Smooth muscle cell (in vitro differentiated cells): Measurements from ENCODE around the gene IGFL4. TPM values are rescaled to one million over a fixed set of nuclear protein-coding genes. Genes with fewer than 3 reads are reported as not detected.
"Not testable (repeated sequence)": the region's sequence is repeated elsewhere in the genome, so short reads cannot be mapped to it uniquely, and the experiment has no call there.

Experiments used
- DNase-seq: peaks from one replicate; lab custom pipeline; 2025; ENCODE audit not compliant: unreplicated experiment; lab: John Stamatoyannopoulos, UW
- H2AFZ ChIP-seq: fragments of 200-600 bp; sonication (generic); 2 replicates; pipeline ENCODE4 v1.6.0; 2016; ENCODE audit warnings: antibody characterized with exemption, low read depth, mild to moderate bottlenecking
- H3F3A ChIP-seq: fragments of 200-600 bp; sonication (generic); 2 replicates; pipeline ENCODE4 v1.6.0; 2017; ENCODE audit warnings: antibody characterized with exemption, low read depth
- H3K27ac ChIP-seq: fragments of 200-600 bp; sonication (generic); 2 replicates; pipeline ENCODE4 v1.5.1; 2016; ENCODE audit warnings: low read depth, mild to moderate bottlenecking
- H3K27me3 ChIP-seq: fragments of 200-600 bp; sonication (generic); 2 replicates; pipeline ENCODE4 v1.6.1; 2016; ENCODE audit warnings: low read depth, mild to moderate bottlenecking
- H3K36me3 ChIP-seq: fragments of 200-600 bp; sonication (generic); 2 replicates; pipeline ENCODE4 v1.5.1; 2016; ENCODE audit warnings: low read depth
- H3K4me1 ChIP-seq: fragments of 200-600 bp; sonication (generic); 2 replicates; pipeline ENCODE4 v1.5.1; 2016; ENCODE audit warnings: low read depth
- H3K4me2 ChIP-seq: fragments of 200-600 bp; sonication (generic); 2 replicates; pipeline ENCODE4 v1.6.0; 2016; ENCODE audit warnings: mild to moderate bottlenecking
- H3K4me3 ChIP-seq: fragments of 200-600 bp; sonication (generic); 2 replicates; pipeline ENCODE4 v1.5.1; 2016; ENCODE audit warnings: mild to moderate bottlenecking
- H3K79me2 ChIP-seq: fragments of 200-600 bp; sonication (generic); 2 replicates; pipeline ENCODE4 v1.6.0; 2016; ENCODE audit warnings: low read depth, mild to moderate bottlenecking
- H3K9ac ChIP-seq: fragments of 200-600 bp; sonication (generic); 2 replicates; pipeline ENCODE4 v1.6.0; 2016; ENCODE audit warnings: low read depth
- H3K9me3 ChIP-seq: fragments of 200-600 bp; sonication (generic); replicated peaks from 2 replicates; pipeline ENCODE4 v1.5.1; 2016; ENCODE audit warnings: low read depth
- H4K20me1 ChIP-seq: fragments of 200-600 bp; sonication (generic); 2 replicates; pipeline ENCODE4 v1.6.0; 2016; ENCODE audit warnings: low read depth
- WGBS: methylation state at CpG from one replicate; pipeline ENCODE4 v1.1.7; 2016; ENCODE audit warnings: low lambda C conversion rate; 5-methylcytosine and 5-hydroxymethylcytosine counted together
- polyA plus RNA-seq: library from polyadenylated mRNA; unstranded; fragments of >200 nt; fragmentation: Nextera tagmentation; extraction: Ambion mirVana; gene quantifications from 2 replicates; pipeline ENCODE4 v1.2.1, GENCODE V29; 2016
- total RNA-seq: library from RNA; depleted of rRNA; stranded (reverse); fragments of >200 nt; gene quantifications from 2 replicates; pipeline ENCODE4 v1.2.3, GENCODE V29; 2014
- TF ChIP-seq, protein P1 (sequence below): fragments of 200-600 bp; sonication (generic); IDR thresholded peaks from 2 replicates; pipeline ENCODE4 v1.5.1; 2017; ENCODE audit warnings: borderline replicate concordance, mild to moderate bottlenecking, antibody characterized with exemption; ENCODE audit not compliant: insufficient read depth, poor library complexity, severe bottlenecking

IGFL4 gene
- total and polyA plus RNA-seq, 2 experiments from 2014 or later, result 0.45 TPM; not detected in 1

GRCh38 chr19:46079576-46079975, 38.8 kb upstream of the IGFL4 start:
- Histone ChIP-seq H3K4me1 (peaks cover 6% of the 10 kb centered on the region), H3K79me2 (no peaks in the 10 kb centered on the region), H3K27me3 (peaks cover 33% of the 10 kb centered on the region), H3K4me2 (no peak overlapping the region), H3F3A (peaks cover 11% of the 10 kb centered on the region), H3K36me3 (no peaks in the 10 kb centered on the region), H3K9ac (no peak overlapping the region), H2AFZ (no peak overlapping the region), H3K9me3 (no peaks in the 10 kb centered on the region), H3K4me3 (no peak overlapping the region), H3K27ac (no peak overlapping the region), H4K20me1 (no peaks in the 10 kb centered on the region)
- 94% methylated on average over 7 of the region's 7 CpGs for WGBS
- TF ChIP-seq, protein P1, sequence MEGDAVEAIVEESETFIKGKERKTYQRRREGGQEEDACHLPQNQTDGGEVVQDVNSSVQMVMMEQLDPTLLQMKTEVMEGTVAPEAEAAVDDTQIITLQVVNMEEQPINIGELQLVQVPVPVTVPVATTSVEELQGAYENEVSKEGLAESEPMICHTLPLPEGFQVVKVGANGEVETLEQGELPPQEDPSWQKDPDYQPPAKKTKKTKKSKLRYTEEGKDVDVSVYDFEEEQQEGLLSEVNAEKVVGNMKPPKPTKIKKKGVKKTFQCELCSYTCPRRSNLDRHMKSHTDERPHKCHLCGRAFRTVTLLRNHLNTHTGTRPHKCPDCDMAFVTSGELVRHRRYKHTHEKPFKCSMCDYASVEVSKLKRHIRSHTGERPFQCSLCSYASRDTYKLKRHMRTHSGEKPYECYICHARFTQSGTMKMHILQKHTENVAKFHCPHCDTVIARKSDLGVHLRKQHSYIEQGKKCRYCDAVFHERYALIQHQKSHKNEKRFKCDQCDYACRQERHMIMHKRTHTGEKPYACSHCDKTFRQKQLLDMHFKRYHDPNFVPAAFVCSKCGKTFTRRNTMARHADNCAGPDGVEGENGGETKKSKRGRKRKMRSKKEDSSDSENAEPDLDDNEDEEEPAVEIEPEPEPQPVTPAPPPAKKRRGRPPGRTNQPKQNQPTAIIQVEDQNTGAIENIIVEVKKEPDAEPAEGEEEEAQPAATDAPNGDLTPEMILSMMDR, result no peak
- no peak for DNase-seq

DNA sequence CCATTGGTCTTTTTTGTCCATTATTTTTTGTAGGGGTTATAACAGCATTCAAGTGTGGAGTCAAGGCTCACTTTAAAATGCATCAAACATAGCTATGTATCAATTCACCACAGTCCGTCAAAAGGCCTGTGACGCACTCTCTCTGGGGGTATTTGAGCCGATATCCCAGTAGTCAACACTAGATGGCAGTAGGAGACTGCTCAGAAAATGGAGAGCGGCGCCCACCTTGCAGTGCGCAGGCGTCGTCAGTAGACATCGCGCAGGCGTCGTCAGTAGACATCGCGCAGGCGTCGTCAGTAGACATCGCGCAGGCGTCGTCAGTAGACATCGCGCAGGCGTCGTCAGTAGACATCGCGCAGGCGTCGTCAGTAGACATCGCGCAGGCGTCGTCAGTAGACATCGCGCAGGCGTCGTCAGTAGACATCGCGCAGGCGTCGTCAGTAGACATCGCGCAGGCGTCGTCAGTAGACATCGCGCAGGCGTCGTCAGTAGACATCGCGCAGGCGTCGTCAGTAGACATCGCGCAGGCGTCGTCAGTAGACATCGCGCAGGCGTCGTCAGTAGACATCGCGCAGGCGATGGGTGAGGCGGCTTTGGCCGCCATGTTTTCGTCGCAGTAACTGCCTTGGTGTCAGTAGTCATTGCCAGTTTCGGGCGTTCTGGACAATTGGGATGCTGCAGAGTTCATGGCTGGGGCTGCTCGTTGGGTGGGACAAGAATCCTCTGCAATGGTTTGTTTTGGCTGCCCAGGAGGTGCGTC, 38.0 kb upstream of the IGFL4 start:
- not testable (repeated sequence) for DNase-seq

GRCh38 chr19:46077815-46078167, 37.0 kb upstream of the IGFL4 start:
- Histone ChIP-seq H4K20me1 (no peaks in the 10 kb centered on the region), H3K27ac (no peak overlapping the region), H3K9me3 (no peaks in the 10 kb centered on the region), H3K4me1 (peaks cover 6% of the 10 kb centered on the region), H3F3A (peaks cover 11% of the 10 kb centered on the region), H2AFZ (no peak overlapping the region), H3K4me3 (no peak overlapping the region), H3K79me2 (no peaks in the 10 kb centered on the region), H3K9ac (no peak overlapping the region), H3K4me2 (no peak overlapping the region), H3K27me3 (peaks cover 36% of the 10 kb centered on the region), H3K36me3 (no peaks in the 10 kb centered on the region)
- 23% methylated on average over 6 of the region's 6 CpGs for WGBS
- TF ChIP-seq, protein P1, result no peak
- DNase-seq, result no peak

More for the DNA sequence above, 38.0 kb upstream of the IGFL4 start:
- H4K20me1 ChIP-seq, H3K9me3 ChIP-seq, H3K4me3 ChIP-seq, H3K79me2 ChIP-seq, H3K9ac ChIP-seq, H3K36me3 ChIP-seq, H3K4me2 ChIP-seq, H3K27ac ChIP-seq, H2AFZ ChIP-seq, H3K4me1 ChIP-seq: not testable (repeated sequence)
- TF ChIP-seq, protein P1, result peak; percentile 57
- H3F3A ChIP-seq, result peaks cover 11% of the 10 kb centered on the region
- H3K27me3 ChIP-seq, result peaks cover 36% of the 10 kb centered on the region
- WGBS, result 72% methylated on average over 45 of the region's 71 CpGs
